ENCODE data around the gene OR2V2.

Gene OR2V2

GRCh38 chr5:181186986-181187499, 39.7 kb downstream of the OR2V2 start:
- Mint-ChIP-seq H3K9me3 (no peaks in the 10 kb centered on the region), H3K27ac (peak overlapping the region; percentile 100), H3K36me3 (peaks cover 53% of the 10 kb centered on the region), H3K4me3 (peak overlapping the region; percentile 97), H3K4me1 (peaks cover 58% of the 10 kb centered on the region)
- no peak for DNase-seq (ENCODE audit: low spot score in 2 of 2)
- ATAC-seq: no peak

GRCh38 chr5:181187500-181188213, 40.3 kb downstream of the OR2V2 start:
- Mint-ChIP-seq H3K4me3 (peak overlapping the region; percentile 97), H3K9me3 (no peaks in the 10 kb centered on the region), H3K4me1 (peaks cover 58% of the 10 kb centered on the region), H3K27ac (peak overlapping the region; percentile 100), H3K36me3 (peaks cover 59% of the 10 kb centered on the region)
- ATAC-seq: no peak
- peak; percentile 48 to 91 for DNase-seq (ENCODE audit: low spot score in 2 of 2)

GRCh38 chr5:181188700-181189362, 41.4 kb downstream of the OR2V2 start:
- peak overlapping the region; percentile 100 for H3K27ac Mint-ChIP-seq
- no peaks in the 10 kb centered on the region for H3K9me3 Mint-ChIP-seq
- H3K4me1 Mint-ChIP-seq: peaks cover 58% of the 10 kb centered on the region
- DNase-seq (ENCODE audit: low spot score in 2 of 2) (peak; percentile 87 to 96), ATAC-seq (peak; percentile 11)
- H3K36me3 Mint-ChIP-seq: peaks cover 60% of the 10 kb centered on the region
- H3K4me3 Mint-ChIP-seq: peak overlapping the region; percentile 97

- H3K4me3 Mint-ChIP-seq: peak overlapping the region; percentile 97
- H3K36me3 Mint-ChIP-seq: peaks cover 60% of the 10 kb centered on the region
- H3K4me1 Mint-ChIP-seq: peaks cover 53% of the 10 kb centered on the region
- H3K9me3 Mint-ChIP-seq: no peaks in the 10 kb centered on the region
- peak overlapping the region; percentile 100 for H3K27ac Mint-ChIP-seq
- peak; percentile 53 for ATAC-seq
- DNase-seq (ENCODE audit: low spot score in 2 of 2): peak; percentile 29 to 75
Measured at GRCh38 chr5:181189363-181189961, 42.1 kb downstream of the OR2V2 start.

- no peaks in the 10 kb centered on the region for H3K9me3 Mint-ChIP-seq
- peaks cover 60% of the 10 kb centered on the region for H3K36me3 Mint-ChIP-seq
- peaks cover 49% of the 10 kb centered on the region for H3K4me1 Mint-ChIP-seq
- H3K27ac Mint-ChIP-seq: peak overlapping the region; percentile 100
- peak; percentile 42 to 82 for DNase-seq (ENCODE audit: low spot score in 2 of 2)
- no peak for ATAC-seq
- peak overlapping the region; percentile 97 for H3K4me3 Mint-ChIP-seq
Measured at GRCh38 chr5:181189962-181190710, 42.8 kb downstream of the OR2V2 start.

GRCh38 chr5:181190711-181191525, 43.5 kb downstream of the OR2V2 start:
- peaks cover 60% of the 10 kb centered on the region for H3K36me3 Mint-ChIP-seq

GRCh38 chr5:181191526-181192336, 44.3 kb downstream of the OR2V2 start:
- peak; percentile 78 for ATAC-seq
- peak; percentile 98 to 99 for DNase-seq (ENCODE audit: low spot score in 2 of 2)
- Mint-ChIP-seq H3K36me3 (peaks cover 60% of the 10 kb centered on the region), H3K4me1 (peaks cover 49% of the 10 kb centered on the region), H3K27ac (peak overlapping the region; percentile 100), H3K9me3 (no peaks in the 10 kb centered on the region), H3K4me3 (peak overlapping the region; percentile 97)

More at GRCh38 chr5:181190711-181191525, 43.5 kb downstream of the OR2V2 start:
- Mint-ChIP-seq H3K27ac (peak overlapping the region; percentile 100), H3K4me1 (peaks cover 49% of the 10 kb centered on the region), H3K9me3 (no peaks in the 10 kb centered on the region), H3K4me3 (peak overlapping the region; percentile 97)
- ATAC-seq (peak; percentile 6), DNase-seq (ENCODE audit: low spot score in 2 of 2) (peak; percentile 30 to 79)

GRCh38 chr5:181192337-181193046, 45.1 kb downstream of the OR2V2 start:
- H3K4me3 Mint-ChIP-seq: peak overlapping the region; percentile 97
- H3K9me3 Mint-ChIP-seq: no peaks in the 10 kb centered on the region
- peaks cover 48% of the 10 kb centered on the region for H3K4me1 Mint-ChIP-seq

GRCh38 chr5:181193656-181194055, 46.3 kb downstream of the OR2V2 start:
- no peaks in the 10 kb centered on the region for H3K9me3 Mint-ChIP-seq
- H3K27ac Mint-ChIP-seq: no peak overlapping the region
- no peak overlapping the region for H3K4me3 Mint-ChIP-seq
- H3K4me1 Mint-ChIP-seq: peaks cover 39% of the 10 kb centered on the region
- H3K36me3 Mint-ChIP-seq: peaks cover 41% of the 10 kb centered on the region
- DNase-seq (ENCODE audit: low spot score in 2 of 2) (no peak), ATAC-seq (no peak)

More at GRCh38 chr5:181192337-181193046, 45.1 kb downstream of the OR2V2 start:
- no peak for ATAC-seq
- Mint-ChIP-seq H3K36me3 (peaks cover 53% of the 10 kb centered on the region), H3K27ac (peak overlapping the region; percentile 100)
- no peak for DNase-seq (ENCODE audit: low spot score in 2 of 2)

GRCh38 chr5:181194489-181195248, 47.3 kb downstream of the OR2V2 start:
- no peak overlapping the region for H3K27ac Mint-ChIP-seq
- DNase-seq (ENCODE audit: low spot score in 2 of 2): no peak
- H3K4me1 Mint-ChIP-seq: peaks cover 43% of the 10 kb centered on the region
- H3K36me3 Mint-ChIP-seq: peaks cover 31% of the 10 kb centered on the region
- H3K9me3 Mint-ChIP-seq: no peaks in the 10 kb centered on the region
- no peak overlapping the region for H3K4me3 Mint-ChIP-seq
- ATAC-seq: no peak

- H3K27ac Mint-ChIP-seq: no peak overlapping the region
- no peak for DNase-seq (ENCODE audit: low spot score in 2 of 2)
- H3K36me3 Mint-ChIP-seq: peaks cover 25% of the 10 kb centered on the region
- ATAC-seq: no peak
- H3K4me3 Mint-ChIP-seq: no peak overlapping the region
- peaks cover 37% of the 10 kb centered on the region for H3K4me1 Mint-ChIP-seq
- no peaks in the 10 kb centered on the region for H3K9me3 Mint-ChIP-seq
Measured at GRCh38 chr5:181195249-181195761, 47.9 kb downstream of the OR2V2 start.

GRCh38 chr5:181197326-181197951, 50.1 kb downstream of the OR2V2 start:
- Mint-ChIP-seq H3K27ac (no peak overlapping the region), H3K9me3 (no peaks in the 10 kb centered on the region), H3K4me3 (no peak overlapping the region), H3K4me1 (peaks cover 18% of the 10 kb centered on the region), H3K36me3 (peaks cover 3% of the 10 kb centered on the region)
- DNase-seq (ENCODE audit: low spot score in 2 of 2) (no peak), ATAC-seq (no peak)

Measured in stimulated activated effector memory CD8-positive, alpha-beta T cell treated with anti-CD3 and anti-CD28 coated beads, Interleukin-12 subunit alpha, Interleukin-12 subunit beta, amount 100 ng/mL, for 72 hours (primary cell).